Measurements from ENCODE around the gene EDAR. TPM values are rescaled to one million over a fixed set of nuclear protein-coding genes. Genes with fewer than 3 reads are reported as not detected.

Gene EDAR
- total RNA-seq, 1 donor from 2014 or later = not detected

Other genes starting within 250 kb of the EDAR start
- 1.9 TPM for gene CCDC138, start 202.4 kb downstream of the EDAR start, total RNA-seq
- 7.4 TPM for gene SH3RF3, start 140.0 kb upstream of the EDAR start, total RNA-seq